NCI-H1048 (cell line): ENCODE measurements around the gene MBOAT2.

Experiments
- DNase-seq: peaks from one replicate; lab custom pipeline; 2025; lab: John Stamatoyannopoulos, UW

MBOAT2 gene

GRCh38 chr2:9017411-9017810 is 13.9 kb upstream of the MBOAT2 start:
- DNase-seq = no peak

- no peak for DNase-seq
Measured at GRCh38 chr2:9015998-9016397, 12.5 kb upstream of the MBOAT2 start.

GRCh38 chr2:9013403-9013802 is 9.9 kb upstream of the MBOAT2 start:
- no peak for DNase-seq

GRCh38 chr2:9010866-9011265 is 7.4 kb upstream of the MBOAT2 start:
- no peak for DNase-seq

- no peak for DNase-seq
Measured at GRCh38 chr2:9008951-9009664, 5.6 kb upstream of the MBOAT2 start.

GRCh38 chr2:9006368-9006767 is 2.9 kb upstream of the MBOAT2 start:
- no peak for DNase-seq

GRCh38 chr2:9004338-9005204 is 1.1 kb upstream of the MBOAT2 start:
- no peak for DNase-seq

GRCh38 chr2:9003366-9003615 is 193 bp downstream of the MBOAT2 start:
- no peak for DNase-seq

- DNase-seq = no peak
Measured at GRCh38 chr2:9002637-9003365, 683 bp downstream of the MBOAT2 start.

GRCh38 chr2:9002313-9002636 is 1.2 kb downstream of the MBOAT2 start:
- DNase-seq = no peak

- no peak for DNase-seq
Measured at GRCh38 chr2:9001778-9002177, 1.7 kb downstream of the MBOAT2 start.

- no peak for DNase-seq
Measured at GRCh38 chr2:9001229-9001628, 2.3 kb downstream of the MBOAT2 start.

- DNase-seq = no peak
Measured at GRCh38 chr2:9000442-9000841, 3.0 kb downstream of the MBOAT2 start.

- DNase-seq = no peak
Measured at GRCh38 chr2:8999797-9000196, 3.7 kb downstream of the MBOAT2 start.

- no peak for DNase-seq
Measured at GRCh38 chr2:8999102-8999446, 4.4 kb downstream of the MBOAT2 start.

GRCh38 chr2:8998418-8999101 is 4.9 kb downstream of the MBOAT2 start:
- no peak for DNase-seq

- no peak for DNase-seq
Measured at GRCh38 chr2:8997631-8998030, 5.9 kb downstream of the MBOAT2 start.

GRCh38 chr2:8997108-8997507 is 6.4 kb downstream of the MBOAT2 start:
- no peak for DNase-seq

GRCh38 chr2:8996006-8996405 is 7.5 kb downstream of the MBOAT2 start:
- no peak for DNase-seq

- no peak for DNase-seq
Measured at GRCh38 chr2:8994386-8994785, 9.1 kb downstream of the MBOAT2 start.

- no peak for DNase-seq
Measured at GRCh38 chr2:8993902-8994278, 9.6 kb downstream of the MBOAT2 start.

GRCh38 chr2:8993196-8993901 is 10.1 kb downstream of the MBOAT2 start:
- DNase-seq = no peak
